ENCODE data around the gene MRPS6.

Gene MRPS6

GRCh38 chr21:34135330-34135729 is 62.0 kb downstream of the MRPS6 start:
- DNase-seq = no peak

GRCh38 chr21:34141373-34141772 is 68.0 kb downstream of the MRPS6 start:
- DNase-seq = no peak

GRCh38 chr21:34143685-34144182 is 70.4 kb downstream of the MRPS6 start:
- DNase-seq = no peak

GRCh38 chr21:34144224-34144623 is 70.8 kb downstream of the MRPS6 start:
- no peak for DNase-seq

- no peak for DNase-seq
These were observed 74.5 kb downstream of the MRPS6 start for GRCh38 chr21:34147792-34148418.

GRCh38 chr21:34148419-34148804 is 75.0 kb downstream of the MRPS6 start:
- no peak for DNase-seq

GRCh38 chr21:34148826-34149558 is 75.6 kb downstream of the MRPS6 start:
- peak in 1 of 2 donors; percentile 21 for DNase-seq

GRCh38 chr21:34152500-34152899 is 79.1 kb downstream of the MRPS6 start:
- DNase-seq = no peak

GRCh38 chr21:34154878-34155277 is 81.5 kb downstream of the MRPS6 start:
- DNase-seq = no peak

- DNase-seq = no peak
These were observed 83.6 kb downstream of the MRPS6 start for GRCh38 chr21:34156957-34157356.

GRCh38 chr21:34157521-34157920 is 84.1 kb downstream of the MRPS6 start:
- DNase-seq = no peak

- DNase-seq = no peak
These were observed 85.8 kb downstream of the MRPS6 start for GRCh38 chr21:34158866-34159835.

- no peak for DNase-seq
These were observed 93.1 kb downstream of the MRPS6 start for GRCh38 chr21:34166468-34166867.

GRCh38 chr21:34170886-34171285 is 97.5 kb downstream of the MRPS6 start:
- DNase-seq = no peak

- no peak for DNase-seq
These were observed 101.1 kb downstream of the MRPS6 start for GRCh38 chr21:34174470-34174869.

GRCh38 chr21:34176448-34176847 is 103.1 kb downstream of the MRPS6 start:
- DNase-seq = no peak

- no peak for DNase-seq
These were observed 104.7 kb downstream of the MRPS6 start for GRCh38 chr21:34177919-34178567.

GRCh38 chr21:34179204-34179935 is 106.0 kb downstream of the MRPS6 start:
- no peak for DNase-seq

GRCh38 chr21:34180407-34180806 is 107.0 kb downstream of the MRPS6 start:
- peak in 1 of 2 donors; percentile 16 for DNase-seq

- DNase-seq = peak; percentile 26 to 53
These were observed 107.5 kb downstream of the MRPS6 start for GRCh38 chr21:34180826-34181359.

GRCh38 chr21:34181431-34182039 is 108.2 kb downstream of the MRPS6 start:
- DNase-seq = no peak

Data from hippocampal formation (tissue), 2 donors.